Endothelial cell of umbilical vein (primary cell): ENCODE results near the gene MID1. TPM values are rescaled to one million over a fixed set of nuclear protein-coding genes. Genes with fewer than 3 reads are reported as not detected.

ENCODE experiments used
- BruUV-seq: library from RNA; stranded (reverse); fragments of 400-500 nt; replicated peaks from 2 replicates; lab custom pipeline; 2021; lab: Mats Ljungman, UMichigan
- CTCF ChIA-PET: fragments of 300-600, 350-600 bp; sonication (Branson Sonifier 250); formaldehyde crosslinking; loops from one replicate; lab custom pipeline; 2021; ENCODE audit warnings: antibody characterized with exemption, inconsistent platforms; lab: Charles Lee
- POLR2A ChIA-PET: fragments of 300-600, 350-600 bp; sonication (Branson Sonifier 250); formaldehyde crosslinking; loops from one replicate; lab custom pipeline; 2021; ENCODE audit warnings: antibody characterized with exemption, inconsistent platforms; lab: Charles Lee
- DNase-seq: peaks from one replicate; pipeline ENCODE4 v3.0.0-alpha.2; 2011; ENCODE audit warnings: low read depth, low spot score
- FAIRE-seq: peaks from 2 replicates; lab custom pipeline; 2011; peaks lifted over from hg19 to GRCh38; lab: Jason Lieb, UNC
- H2AFZ ChIP-seq: 2 replicates; pipeline ENCODE4 v1.6.0; 2012; ENCODE audit warnings: low read depth, low read length, control low read depth, inconsistent platforms
- H3K27ac ChIP-seq: 2 replicates; pipeline ENCODE4 v1.5.1; 2011; ENCODE audit warnings: low read depth, mild to moderate bottlenecking, control low read depth, low read length, moderate library complexity; ENCODE audit not compliant: insufficient read depth
- H3K27me3 ChIP-seq, 2 experiments: 2 replicates each; pipeline versions ENCODE4 v1.6.0 to v1.6.1; 2011; ENCODE audit warnings: low read length in 2 of 2, mixed read lengths in 1 of 2; ENCODE audit not compliant: control insufficient read depth in 2 of 2, insufficient read depth in 2 of 2
- H3K36me3 ChIP-seq, 2 experiments: 2 replicates in 1 of 2; 3 replicates in 1 of 2; pipeline ENCODE4 v1.5.1; 2011; ENCODE audit warnings: low read length in 2 of 2, mild to moderate bottlenecking in 1 of 2, moderate library complexity in 1 of 2; ENCODE audit not compliant: control insufficient read depth in 2 of 2, insufficient read depth in 2 of 2; ENCODE audit errors: extremely low read depth in 1 of 2
- H3K4me1 ChIP-seq: 3 replicates; pipeline ENCODE4 v1.5.1; 2011; ENCODE audit warnings: mild to moderate bottlenecking, low read length; ENCODE audit not compliant: control insufficient read depth, insufficient read depth; ENCODE audit errors: extremely low read depth
- H3K4me2 ChIP-seq: 2 replicates; pipeline ENCODE4 v1.6.1; 2011; ENCODE audit warnings: low read length, control low read depth, mixed read lengths; ENCODE audit not compliant: insufficient read depth
- H3K4me3 ChIP-seq, 3 experiments: fragments of 200-600 bp in 1 of 3; sonication (generic), shearing (Covaris generic) in 1 of 3; replicated peaks in 1 of 3; 2 replicates each; pipeline ENCODE4 v1.5.1; 2011 to 2016; ENCODE audit warnings: control low read depth in 3 of 3, low read length in 3 of 3, mild to moderate bottlenecking in 2 of 3, inconsistent platforms in 1 of 3, low read depth in 1 of 3, moderate library complexity in 1 of 3; ENCODE audit not compliant: insufficient read depth in 1 of 3
- H3K79me2 ChIP-seq: 2 replicates; pipeline ENCODE4 v1.6.0; 2012; ENCODE audit warnings: low read length, inconsistent platforms; ENCODE audit not compliant: control insufficient read depth, insufficient read depth
- H3K9ac ChIP-seq: replicated peaks from 2 replicates; pipeline ENCODE3; 2011; ENCODE audit warnings: low read length, control low read depth; ENCODE audit not compliant: insufficient read depth; ENCODE audit errors: extremely low read depth
- H3K9me1 ChIP-seq: replicated peaks from 3 replicates; pipeline ENCODE4 v1.6.0; 2011; ENCODE audit warnings: mild to moderate bottlenecking, low read length; ENCODE audit not compliant: control insufficient read depth, insufficient read depth; ENCODE audit errors: extremely low read depth
- H3K9me3 ChIP-seq: replicated peaks from 2 replicates; pipeline ENCODE4 v1.5.1; 2012; ENCODE audit warnings: low read length, inconsistent platforms; ENCODE audit not compliant: control insufficient read depth, insufficient read depth
- H4K20me1 ChIP-seq: replicated peaks from 2 replicates; pipeline ENCODE3; 2011; ENCODE audit warnings: mild to moderate bottlenecking, low read length; ENCODE audit not compliant: control insufficient read depth, insufficient read depth; ENCODE audit errors: extremely low read depth
- EZH2 ChIP-seq: IDR thresholded peaks from 2 replicates; pipeline ENCODE4 v1.6.1; 2012; ENCODE audit warnings: borderline replicate concordance, low read depth, mild to moderate bottlenecking, moderate library complexity, low read length, inconsistent platforms; ENCODE audit not compliant: severe bottlenecking
- FOS ChIP-seq: IDR thresholded peaks from 2 replicates; pipeline ENCODE4 v1.6.1; 2011; ENCODE audit warnings: mild to moderate bottlenecking, low read length, moderate library complexity, borderline replicate concordance; ENCODE audit not compliant: insufficient read depth
- GATA2 ChIP-seq: IDR thresholded peaks from 2 replicates; pipeline ENCODE4 v1.7.0; 2011; ENCODE audit warnings: low read depth, mild to moderate bottlenecking, moderate library complexity, mixed read lengths, low read length; ENCODE audit not compliant: insufficient read length, insufficient read depth
- JUN ChIP-seq: IDR thresholded peaks from 2 replicates; pipeline ENCODE4 v1.6.1; 2011; ENCODE audit warnings: borderline replicate concordance, low read depth; ENCODE audit not compliant: insufficient read length, insufficient read depth
- MYC ChIP-seq: IDR thresholded peaks from one replicate; pipeline ENCODE4 v1.6.1; 2011; ENCODE audit warnings: mild to moderate bottlenecking, low read depth, low read length
- POLR2A ChIP-seq: IDR thresholded peaks from 2 replicates; pipeline ENCODE4 v1.6.1; 2012; ENCODE audit warnings: low read depth, mild to moderate bottlenecking, control low read depth, low read length
- POLR2AphosphoS5 ChIP-seq: IDR thresholded peaks from 2 replicates; pipeline ENCODE4 v1.6.1; 2012; ENCODE audit warnings: low read depth, mild to moderate bottlenecking, control low read depth, low read length, moderate library complexity; ENCODE audit not compliant: insufficient read depth
- dilution Hi-C: fragments of 300-500 bp; cut with MboI; formaldehyde crosslinking; loops from one replicate; pipeline ENCODE4 v1.15.0; 2019; ENCODE audit warnings: low sequenced_read_pairs; ENCODE audit not compliant: extremely low pct_ligation_motif_present
- intact Hi-C: fragments of 100-400 bp; cut with micrococcal nuclease; formaldehyde crosslinking; loops from one replicate; pipeline ENCODE4 v1.10.0; 2022
- polyA plus RNA-seq, 4 experiments: library from polyadenylated mRNA; depleted of rRNA in 3 of 4; stranded (reverse) in 3 of 4; unstranded in 1 of 4; fragments of >200 nt; gene quantifications; 2 replicates each; pipeline versions ENCODE4 v1.2.1 to v1.2.3, GENCODE V29; 2011 to 2012; ENCODE audit warnings: missing spikeins in 1 of 4
- total RNA-seq: library from RNA; stranded (reverse); gene quantifications from 2 replicates; pipeline ENCODE4 v1.2.3, GENCODE V29; 2021
- TF ChIP-seq, protein P1 (sequence below), 2 donors: IDR thresholded peaks; 1 replicate in 1 of 2; 2 replicates in 1 of 2; pipeline ENCODE4 v1.5.1; 2011; ENCODE audit warnings: low read length in 2 of 2, mild to moderate bottlenecking in 2 of 2, moderate library complexity in 2 of 2, control low read depth in 1 of 2, inconsistent platforms in 1 of 2, low read depth in 1 of 2; ENCODE audit not compliant: insufficient read depth in 1 of 2; ENCODE audit errors: extremely low read depth in 1 of 2
- TF ChIP-seq, protein P2 (sequence below): IDR thresholded peaks from 2 replicates; pipeline ENCODE4 v1.6.1; 2011; ENCODE audit not compliant: insufficient read depth, insufficient read length

MID1 gene
- total and polyA plus RNA-seq, 2 donors (not counting 3 experiments of a cell fraction or from before 2014, with no cell fraction given) = 21.3 to 29.8 TPM

DNA sequence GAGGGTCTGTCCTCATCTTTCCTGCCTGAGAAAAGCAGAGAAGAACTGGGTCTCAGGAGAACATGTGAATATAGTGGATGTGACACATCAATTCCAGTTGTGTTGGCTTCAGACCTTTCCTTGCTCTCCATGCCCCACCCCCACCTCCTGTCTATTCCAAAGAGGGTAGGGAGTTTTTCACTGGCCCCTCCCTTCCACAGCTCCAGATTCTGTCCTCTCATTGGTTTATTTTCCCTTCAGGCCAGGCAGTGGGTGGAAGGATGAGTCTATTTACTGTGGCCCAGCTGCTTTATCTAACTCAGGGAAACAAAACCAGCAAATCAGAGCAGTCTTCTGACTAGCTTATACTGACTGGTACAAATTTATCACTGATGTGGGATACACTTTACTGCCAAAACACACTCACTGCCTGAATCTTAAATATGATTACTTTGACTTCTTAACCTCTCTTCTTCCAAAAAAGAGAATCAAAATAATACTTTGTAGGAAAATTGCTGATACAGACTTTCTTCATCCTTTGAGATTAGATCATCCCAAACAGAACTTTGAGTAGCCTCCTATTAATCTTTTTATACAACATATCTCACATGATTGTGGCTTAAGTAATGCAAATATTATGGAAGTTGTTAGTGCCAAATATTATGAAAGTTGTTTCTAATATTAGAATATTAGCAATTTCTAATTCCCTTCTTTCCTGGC, 221.2 kb downstream of the MID1 start:
- Histone ChIP-seq H3K4me3 (no peak overlapping the region), H3K36me3 (no peaks in the 10 kb centered on the region), H4K20me1 (no peaks in the 10 kb centered on the region), H3K9me3 (no peaks in the 10 kb centered on the region), H3K27me3 (no peaks in the 10 kb centered on the region), H2AFZ (no peak overlapping the region), H3K4me2 (no peak overlapping the region), H3K27ac (no peak overlapping the region), H3K9me1 (no peaks in the 10 kb centered on the region), H3K9ac (no peak overlapping the region), H3K4me1 (no peaks in the 10 kb centered on the region), H3K79me2 (no peaks in the 10 kb centered on the region)
- intact Hi-C loops = no loop called here
- ChIA-PET CTCF (no interaction called here), POLR2A (no interaction called here)
- TF ChIP-seq FOS (no peak), MYC (no peak), GATA2 (no peak), JUN (no peak)
- TF ChIP-seq, protein P1, sequence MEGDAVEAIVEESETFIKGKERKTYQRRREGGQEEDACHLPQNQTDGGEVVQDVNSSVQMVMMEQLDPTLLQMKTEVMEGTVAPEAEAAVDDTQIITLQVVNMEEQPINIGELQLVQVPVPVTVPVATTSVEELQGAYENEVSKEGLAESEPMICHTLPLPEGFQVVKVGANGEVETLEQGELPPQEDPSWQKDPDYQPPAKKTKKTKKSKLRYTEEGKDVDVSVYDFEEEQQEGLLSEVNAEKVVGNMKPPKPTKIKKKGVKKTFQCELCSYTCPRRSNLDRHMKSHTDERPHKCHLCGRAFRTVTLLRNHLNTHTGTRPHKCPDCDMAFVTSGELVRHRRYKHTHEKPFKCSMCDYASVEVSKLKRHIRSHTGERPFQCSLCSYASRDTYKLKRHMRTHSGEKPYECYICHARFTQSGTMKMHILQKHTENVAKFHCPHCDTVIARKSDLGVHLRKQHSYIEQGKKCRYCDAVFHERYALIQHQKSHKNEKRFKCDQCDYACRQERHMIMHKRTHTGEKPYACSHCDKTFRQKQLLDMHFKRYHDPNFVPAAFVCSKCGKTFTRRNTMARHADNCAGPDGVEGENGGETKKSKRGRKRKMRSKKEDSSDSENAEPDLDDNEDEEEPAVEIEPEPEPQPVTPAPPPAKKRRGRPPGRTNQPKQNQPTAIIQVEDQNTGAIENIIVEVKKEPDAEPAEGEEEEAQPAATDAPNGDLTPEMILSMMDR (IDR thresholded peaks at IDR 0.05; ENCODE audit: extremely low read depth in 1 of 2, insufficient read depth in 1 of 2, low read depth in 1 of 2, low read length in 2 of 2) = no peak
- FAIRE-seq (no peak), DNase-seq (no peak)
- BruUV-seq = no TSS peak
- dilution Hi-C loops = no loop called here

DNA sequence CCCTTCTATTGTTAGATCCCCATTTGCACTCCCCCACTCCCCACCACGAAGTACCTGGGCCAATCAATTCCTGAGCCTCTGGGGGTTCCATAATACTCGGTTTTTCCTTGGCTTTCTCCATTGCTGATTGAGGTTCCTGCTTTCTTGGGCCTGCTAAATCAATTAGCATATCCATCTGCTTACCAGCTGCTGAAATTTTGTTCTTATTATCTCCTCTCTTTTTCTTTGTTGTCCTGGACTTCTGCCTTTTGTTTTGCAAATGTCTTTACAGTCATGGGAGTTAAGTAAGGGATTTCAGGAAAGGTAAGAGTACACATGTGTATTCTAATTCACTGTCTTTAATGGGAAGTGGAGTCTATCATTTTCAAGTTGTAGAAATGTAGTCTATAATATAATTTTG, 222.2 kb downstream of the MID1 start:
- TF ChIP-seq MYC = no peak
- TF ChIP-seq EZH2 = no peak
- TF ChIP-seq GATA2 = no peak
- TF ChIP-seq JUN = no peak
- no peak for TF ChIP-seq FOS
- no peak for TF ChIP-seq POLR2AphosphoS5
- TF ChIP-seq POLR2A = no peak
- TF ChIP-seq, protein P2, sequence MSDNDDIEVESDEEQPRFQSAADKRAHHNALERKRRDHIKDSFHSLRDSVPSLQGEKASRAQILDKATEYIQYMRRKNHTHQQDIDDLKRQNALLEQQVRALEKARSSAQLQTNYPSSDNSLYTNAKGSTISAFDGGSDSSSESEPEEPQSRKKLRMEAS = no peak
- TF ChIP-seq, protein P1 (IDR thresholded peaks at IDR 0.05; ENCODE audit: extremely low read depth in 1 of 2, insufficient read depth in 1 of 2, low read depth in 1 of 2, low read length in 2 of 2) = no peak
- Histone ChIP-seq H3K9ac (no peak overlapping the region), H2AFZ (no peak overlapping the region), H3K36me3 (no peaks in the 10 kb centered on the region), H3K4me2 (no peak overlapping the region), H3K27ac (no peak overlapping the region), H3K27me3 (no peaks in the 10 kb centered on the region), H3K9me3 (no peaks in the 10 kb centered on the region), H3K9me1 (no peaks in the 10 kb centered on the region), H3K79me2 (no peaks in the 10 kb centered on the region), H3K4me3 (no peak overlapping the region), H4K20me1 (no peaks in the 10 kb centered on the region), H3K4me1 (no peaks in the 10 kb centered on the region)
- CTCF ChIA-PET = no interaction called here
- no peak for DNase-seq
- dilution Hi-C loops (no loop called here), intact Hi-C loops (no loop called here)
- POLR2A ChIA-PET = no interaction called here
- no TSS peak for BruUV-seq
- FAIRE-seq = no peak
